Measurements from ENCODE around the gene MFSD6. TPM values are rescaled to one million over a fixed set of nuclear protein-coding genes. Genes with fewer than 3 reads are reported as not detected.

MFSD6 gene
- total and polyA plus RNA-seq, 2 donors (not counting 1 experiment from before 2014, with no cell fraction given), result 31.4 to 50.8 TPM

GRCh38 chr2:190360965-190361364, 47.2 kb upstream of the MFSD6 start:
- DNase-seq (ENCODE audit: low read depth in 2 of 2), result no peak
- no peaks in the 10 kb centered on the region for H3K27me3 ChIP-seq (ENCODE audit: control insufficient read depth, insufficient read depth, low read length)
- H3K4me3 ChIP-seq (replicated peaks in 1 of 4; ENCODE audit: control extremely low read depth in 1 of 4, insufficient read depth in 1 of 4, low read depth in 3 of 4, low read length in 4 of 4), result no peak overlapping the region
- no peak overlapping the region for H3K9ac ChIP-seq (ENCODE audit: insufficient read depth, low read length)
- no peak overlapping the region for H3K4me2 ChIP-seq (ENCODE audit: extremely low read depth, insufficient read depth, low read length)
- no peak overlapping the region for H3K27ac ChIP-seq (ENCODE audit: insufficient read depth, low read length)
- H3K4me1 ChIP-seq (ENCODE audit: control insufficient read depth, extremely low read depth, insufficient read depth, low read length), result peaks cover 3% of the 10 kb centered on the region
- H2AFZ ChIP-seq (ENCODE audit: low read length), result no peak overlapping the region
- no peaks in the 10 kb centered on the region for H3K9me3 ChIP-seq (ENCODE audit: control insufficient read depth, insufficient read depth, low read depth, low read length)
- TF ChIP-seq CTCF (conservative IDR thresholded peaks at IDR 0.05 in 1 of 2, IDR thresholded peaks at IDR 0.05 in 1 of 2; ENCODE audit: low read depth in 1 of 2, low read length in 2 of 2) (no peak), EZH2 (IDR thresholded peaks at IDR 0.05; ENCODE audit: low read length, missing control alignments) (no peak)
- no peaks in the 10 kb centered on the region for H4K20me1 ChIP-seq (ENCODE audit: control insufficient read depth, extremely low read depth, insufficient read depth, low read length)
- H3K36me3 ChIP-seq (ENCODE audit: control insufficient read depth, insufficient read depth, low read length), result no peaks in the 10 kb centered on the region
- peaks cover 2% of the 10 kb centered on the region for H3K79me2 ChIP-seq (ENCODE audit: control insufficient read depth, insufficient read depth, low read length)

GRCh38 chr2:190361572-190361971, 46.6 kb upstream of the MFSD6 start:
- Histone ChIP-seq H3K79me2 (ENCODE audit: control insufficient read depth, insufficient read depth, low read length) (peaks cover 2% of the 10 kb centered on the region), H3K4me1 (ENCODE audit: control insufficient read depth, extremely low read depth, insufficient read depth, low read length) (peaks cover 3% of the 10 kb centered on the region), H3K27ac (ENCODE audit: insufficient read depth, low read length) (no peak overlapping the region), H3K27me3 (ENCODE audit: control insufficient read depth, insufficient read depth, low read length) (no peaks in the 10 kb centered on the region), H3K9me3 (ENCODE audit: control insufficient read depth, insufficient read depth, low read depth, low read length) (no peaks in the 10 kb centered on the region), H4K20me1 (ENCODE audit: control insufficient read depth, extremely low read depth, insufficient read depth, low read length) (no peaks in the 10 kb centered on the region), H3K9ac (ENCODE audit: insufficient read depth, low read length) (no peak overlapping the region), H3K36me3 (ENCODE audit: control insufficient read depth, insufficient read depth, low read length) (no peaks in the 10 kb centered on the region), H2AFZ (ENCODE audit: low read length) (no peak overlapping the region), H3K4me2 (ENCODE audit: extremely low read depth, insufficient read depth, low read length) (no peak overlapping the region), H3K4me3 (replicated peaks in 1 of 4; ENCODE audit: control extremely low read depth in 1 of 4, insufficient read depth in 1 of 4, low read depth in 3 of 4, low read length in 4 of 4) (no peak overlapping the region)
- DNase-seq (ENCODE audit: low read depth in 2 of 2), result no peak
- TF ChIP-seq CTCF (conservative IDR thresholded peaks at IDR 0.05 in 1 of 2, IDR thresholded peaks at IDR 0.05 in 1 of 2; ENCODE audit: low read depth in 1 of 2, low read length in 2 of 2) (no peak), EZH2 (IDR thresholded peaks at IDR 0.05; ENCODE audit: low read length, missing control alignments) (no peak)

GRCh38 chr2:190362894-190363293, 45.3 kb upstream of the MFSD6 start:
- Histone ChIP-seq H3K4me2 (ENCODE audit: extremely low read depth, insufficient read depth, low read length) (no peak overlapping the region), H4K20me1 (ENCODE audit: control insufficient read depth, extremely low read depth, insufficient read depth, low read length) (no peaks in the 10 kb centered on the region), H3K79me2 (ENCODE audit: control insufficient read depth, insufficient read depth, low read length) (peaks cover 2% of the 10 kb centered on the region), H3K4me1 (ENCODE audit: control insufficient read depth, extremely low read depth, insufficient read depth, low read length) (peaks cover 3% of the 10 kb centered on the region), H3K36me3 (ENCODE audit: control insufficient read depth, insufficient read depth, low read length) (no peaks in the 10 kb centered on the region), H3K4me3 (replicated peaks in 1 of 4; ENCODE audit: control extremely low read depth in 1 of 4, insufficient read depth in 1 of 4, low read depth in 3 of 4, low read length in 4 of 4) (no peak overlapping the region), H3K27me3 (ENCODE audit: control insufficient read depth, insufficient read depth, low read length) (no peaks in the 10 kb centered on the region), H3K9me3 (ENCODE audit: control insufficient read depth, insufficient read depth, low read depth, low read length) (no peaks in the 10 kb centered on the region), H2AFZ (ENCODE audit: low read length) (no peak overlapping the region), H3K9ac (ENCODE audit: insufficient read depth, low read length) (no peak overlapping the region), H3K27ac (ENCODE audit: insufficient read depth, low read length) (no peak overlapping the region)
- TF ChIP-seq EZH2 (IDR thresholded peaks at IDR 0.05; ENCODE audit: low read length, missing control alignments), result no peak
- no peak for TF ChIP-seq CTCF (conservative IDR thresholded peaks at IDR 0.05 in 1 of 2, IDR thresholded peaks at IDR 0.05 in 1 of 2; ENCODE audit: low read depth in 1 of 2, low read length in 2 of 2)
- no peak for DNase-seq (ENCODE audit: low read depth in 2 of 2)
